ENCODE data around the gene CTU2. TPM values are rescaled to one million over a fixed set of nuclear protein-coding genes. Genes with fewer than 3 reads are reported as not detected.

Gene CTU2
- total and polyA plus RNA-seq, 10 donors = 7.2 to 28.2 (median 15.5) TPM

GRCh38 chr16:88677721-88678120 lies 28.6 kb upstream of the CTU2 start:
- TF ChIP-seq POLR2A (IDR thresholded peaks at IDR 0.05) = no peak
- no peak for TF ChIP-seq POLR2AphosphoS5 (IDR thresholded peaks at IDR 0.05)
- Histone ChIP-seq H3K9me3 (no peaks in the 10 kb centered on the region), H3K27ac (no peak overlapping the region), H3K27me3 (replicated peaks in 1 of 7) (peaks cover 0 to 40% (median 7%) of the 10 kb centered on the region in 7 donors), H3K36me3 (peaks cover 0 to 68% (median 15%) of the 10 kb centered on the region in 6 donors), H3K4me1 (peaks cover 18 to 31% (median 29%) of the 10 kb centered on the region in 6 donors), H3K4me3 (no peak overlapping the region)
- WGBS, 5 donors = 72 to 90% (median 86%) methylated on average over 8 to 13 of the region's 13 CpGs
- no peak for DNase-seq
- intact Hi-C loops (cut with DNase I; ENCODE audit: low total_unique reads) = no loop called here

DNA sequence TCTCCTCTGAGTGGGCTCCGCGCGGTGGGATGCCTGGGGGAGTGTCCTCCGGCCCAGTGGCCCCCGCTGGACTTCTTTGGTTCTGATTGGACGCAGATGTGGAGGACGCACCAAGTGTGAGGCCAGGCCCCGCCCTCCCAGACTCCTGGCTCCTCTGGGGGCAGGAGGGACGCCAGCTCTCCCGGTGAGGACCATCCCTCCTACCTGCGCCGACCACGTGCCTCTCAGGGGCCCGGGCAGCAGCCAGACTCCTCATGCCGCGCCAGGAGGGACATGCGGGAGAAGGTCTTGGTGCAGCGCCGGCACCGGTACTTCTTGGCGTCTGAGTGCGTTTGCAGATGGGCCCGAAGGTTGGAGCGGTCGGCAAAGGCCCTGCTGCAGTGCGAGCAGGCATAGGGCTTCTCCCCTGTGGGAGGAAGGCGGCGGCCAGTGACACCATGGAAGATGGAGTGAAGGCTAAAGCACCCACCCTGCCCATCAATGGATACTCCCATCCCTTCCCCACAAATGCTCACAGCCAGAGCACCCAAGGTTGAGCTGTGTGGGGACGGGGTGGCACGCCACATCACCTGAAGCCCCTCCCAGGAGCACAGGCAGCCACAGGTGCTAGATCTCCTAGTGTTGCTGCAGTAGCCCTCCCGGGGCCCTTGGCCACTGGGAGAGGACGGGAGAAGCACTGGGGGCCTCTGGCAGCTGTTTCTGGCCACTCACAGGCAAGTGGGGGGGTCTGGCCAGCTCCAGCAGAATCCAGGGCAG lies 27.9 kb upstream of the CTU2 start:
- H3K9me3 ChIP-seq = no peaks in the 10 kb centered on the region
- intact Hi-C loops (cut with DNase I; ENCODE audit: low total_unique reads) = no loop called here
- no peak overlapping the region for H3K4me3 ChIP-seq
- WGBS, 5 donors = 57 to 89% (median 81%) methylated on average over 25 to 32 of the region's 32 CpGs
- peaks cover 0 to 68% (median 15%) of the 10 kb centered on the region in 6 donors for H3K36me3 ChIP-seq
- H3K27ac ChIP-seq = no peak overlapping the region
- H3K27me3 ChIP-seq (replicated peaks in 1 of 7) = peaks cover 0 to 40% (median 7%) of the 10 kb centered on the region in 7 donors
- peaks cover 18 to 38% (median 32%) of the 10 kb centered on the region in 6 donors for H3K4me1 ChIP-seq
- DNase-seq = peak; percentile 76
- TF ChIP-seq, protein P1, sequence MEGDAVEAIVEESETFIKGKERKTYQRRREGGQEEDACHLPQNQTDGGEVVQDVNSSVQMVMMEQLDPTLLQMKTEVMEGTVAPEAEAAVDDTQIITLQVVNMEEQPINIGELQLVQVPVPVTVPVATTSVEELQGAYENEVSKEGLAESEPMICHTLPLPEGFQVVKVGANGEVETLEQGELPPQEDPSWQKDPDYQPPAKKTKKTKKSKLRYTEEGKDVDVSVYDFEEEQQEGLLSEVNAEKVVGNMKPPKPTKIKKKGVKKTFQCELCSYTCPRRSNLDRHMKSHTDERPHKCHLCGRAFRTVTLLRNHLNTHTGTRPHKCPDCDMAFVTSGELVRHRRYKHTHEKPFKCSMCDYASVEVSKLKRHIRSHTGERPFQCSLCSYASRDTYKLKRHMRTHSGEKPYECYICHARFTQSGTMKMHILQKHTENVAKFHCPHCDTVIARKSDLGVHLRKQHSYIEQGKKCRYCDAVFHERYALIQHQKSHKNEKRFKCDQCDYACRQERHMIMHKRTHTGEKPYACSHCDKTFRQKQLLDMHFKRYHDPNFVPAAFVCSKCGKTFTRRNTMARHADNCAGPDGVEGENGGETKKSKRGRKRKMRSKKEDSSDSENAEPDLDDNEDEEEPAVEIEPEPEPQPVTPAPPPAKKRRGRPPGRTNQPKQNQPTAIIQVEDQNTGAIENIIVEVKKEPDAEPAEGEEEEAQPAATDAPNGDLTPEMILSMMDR (IDR thresholded peaks at IDR 0.05 in 8 of 11, conservative IDR thresholded peaks at IDR 0.05 in 3 of 11) = no peak
- TF ChIP-seq POLR2AphosphoS5 (IDR thresholded peaks at IDR 0.05) = no peak

GRCh38 chr16:88680554-88681083 lies 25.7 kb upstream of the CTU2 start:
- Histone ChIP-seq H3K36me3 (peaks cover 0 to 48% (median 15%) of the 10 kb centered on the region in 6 donors), H3K4me1 (peaks cover 24 to 60% (median 48%) of the 10 kb centered on the region in 6 donors), H3K4me3 (peak overlapping the region in 1 of 8 donors; percentile 62), H3K27me3 (replicated peaks in 1 of 7) (peaks cover 0 to 57% (median 16%) of the 10 kb centered on the region in 7 donors), H3K27ac (peak overlapping the region in 4 of 8 donors; percentile 90 to 97 (median 92)), H3K9me3 (no peaks in the 10 kb centered on the region)
- no peak for DNase-seq
- WGBS, 5 donors = 82 to 92% (median 83%) methylated on average over 5 of the region's 5 CpGs
- TF ChIP-seq POLR2A (IDR thresholded peaks at IDR 0.05) = no peak
- TF ChIP-seq, protein P1 (IDR thresholded peaks at IDR 0.05 in 8 of 11, conservative IDR thresholded peaks at IDR 0.05 in 3 of 11) = no peak
- TF ChIP-seq POLR2AphosphoS5 (IDR thresholded peaks at IDR 0.05) = no peak
- intact Hi-C loops (cut with DNase I; ENCODE audit: low total_unique reads) = no loop called here

GRCh38 chr16:88681084-88681680 lies 25.1 kb upstream of the CTU2 start:
- intact Hi-C loops (cut with DNase I; ENCODE audit: low total_unique reads) = no loop called here
- Histone ChIP-seq H3K36me3 (peaks cover 0 to 42% (median 15%) of the 10 kb centered on the region in 6 donors), H3K9me3 (no peaks in the 10 kb centered on the region), H3K27ac (peak overlapping the region; percentile 77 to 97 (median 89)), H3K4me3 (peak overlapping the region in 6 of 8 donors; percentile 7 to 62 (median 14)), H3K4me1 (peaks cover 24 to 66% (median 54%) of the 10 kb centered on the region in 6 donors), H3K27me3 (replicated peaks in 1 of 7) (peaks cover 0 to 63% (median 20%) of the 10 kb centered on the region in 7 donors)
- DNase-seq = peak; percentile 93
- peak; percentile 77 to 79 (median 78) for TF ChIP-seq POLR2AphosphoS5 (IDR thresholded peaks at IDR 0.05)
- no peak for TF ChIP-seq POLR2A (IDR thresholded peaks at IDR 0.05)
- TF ChIP-seq, protein P1 (IDR thresholded peaks at IDR 0.05 in 8 of 11, conservative IDR thresholded peaks at IDR 0.05 in 3 of 11) = peak; percentile 31 to 71 (median 51)
- 41 to 61% (median 48%) methylated on average over 22 to 31 of the region's 31 CpGs for WGBS, 5 donors

Measured in spleen (tissue), 11 donors.